IgD-negative memory B cell (primary cell): ENCODE data around the gene NUDT14. TPM values are rescaled to one million over a fixed set of nuclear protein-coding genes. Genes with fewer than 3 reads are reported as not detected.

ENCODE experiments used
- H3K27ac Mint-ChIP-seq, 3 donors: one replicate each; pipeline ENCODE4 v1.8.0; 2020 to 2022; ENCODE audit warnings: mild to moderate bottlenecking in 3 of 3, mixed read lengths in 3 of 3, moderate library complexity in 1 of 3
- H3K27me3 Mint-ChIP-seq: one replicate; pipeline ENCODE4 v1.8.0; 2021; ENCODE audit warnings: mixed read lengths
- H3K36me3 Mint-ChIP-seq: one replicate; pipeline ENCODE4 v1.8.0; 2020; ENCODE audit warnings: mild to moderate bottlenecking, mixed read lengths
- H3K4me1 Mint-ChIP-seq, 3 donors: one replicate each; pipeline ENCODE4 v1.8.0; 2020 to 2022; ENCODE audit warnings: mixed read lengths in 3 of 3, mild to moderate bottlenecking in 1 of 3
- H3K4me3 Mint-ChIP-seq, 4 donors: one replicate each; pipeline ENCODE4 v1.8.0; 2020 to 2022; ENCODE audit warnings: mild to moderate bottlenecking in 4 of 4, mixed read lengths in 4 of 4, moderate library complexity in 3 of 4
- H3K9me3 Mint-ChIP-seq, 3 donors: one replicate each; pipeline ENCODE4 v1.8.0; 2020 to 2021; ENCODE audit warnings: mixed read lengths in 3 of 3, mild to moderate bottlenecking in 1 of 3
- polyA plus RNA-seq: library from polyadenylated mRNA; unstranded; fragments of 300-500 nt; fragmentation: Illumina TruSeq; gene quantifications from one replicate; pipeline ENCODE4 v1.2.3, GENCODE V29; 2021

The NUDT14 gene
- polyA plus RNA-seq, 1 donor from 2014 or later: 12.7 TPM

- Mint-ChIP-seq H3K36me3 (no peaks in the 10 kb centered on the region), H3K9me3 (peaks cover 0 to 1% (median 0%) of the 10 kb centered on the region in 3 donors), H3K27me3 (no peaks in the 10 kb centered on the region), H3K4me3 (no peak overlapping the region), H3K27ac (no peak overlapping the region), H3K4me1 (peaks cover 0 to 2% (median 0%) of the 10 kb centered on the region in 3 donors)
These were observed 41.8 kb downstream of the NUDT14 start for GRCh38 chr14:105139212-105139825.

GRCh38 chr14:105138551-105139111, 42.5 kb downstream of the NUDT14 start:
- Mint-ChIP-seq H3K4me1 (peaks cover 0 to 2% (median 0%) of the 10 kb centered on the region in 3 donors), H3K27me3 (no peaks in the 10 kb centered on the region), H3K9me3 (peaks cover 0 to 1% (median 0%) of the 10 kb centered on the region in 3 donors), H3K27ac (no peak overlapping the region), H3K4me3 (no peak overlapping the region), H3K36me3 (no peaks in the 10 kb centered on the region)

- Mint-ChIP-seq H3K9me3 (peaks cover 3 to 4% (median 4%) of the 10 kb centered on the region in 3 donors), H3K4me1 (peaks cover 0 to 2% (median 0%) of the 10 kb centered on the region in 3 donors), H3K36me3 (no peaks in the 10 kb centered on the region), H3K27ac (no peak overlapping the region), H3K4me3 (no peak overlapping the region), H3K27me3 (peaks cover 3% of the 10 kb centered on the region)
These were observed 43.0 kb downstream of the NUDT14 start for GRCh38 chr14:105138021-105138541.

GRCh38 chr14:105137481-105138020, 43.6 kb downstream of the NUDT14 start:
- H3K27ac Mint-ChIP-seq: no peak overlapping the region
- H3K36me3 Mint-ChIP-seq: no peaks in the 10 kb centered on the region
- H3K9me3 Mint-ChIP-seq: peaks cover 7 to 9% (median 8%) of the 10 kb centered on the region in 3 donors
- H3K4me1 Mint-ChIP-seq: peaks cover 0 to 2% (median 0%) of the 10 kb centered on the region in 3 donors
- no peak overlapping the region for H3K4me3 Mint-ChIP-seq
- H3K27me3 Mint-ChIP-seq: peaks cover 6% of the 10 kb centered on the region

- Mint-ChIP-seq H3K9me3 (peaks cover 7 to 9% (median 7%) of the 10 kb centered on the region in 3 donors), H3K4me3 (peak overlapping the region in 1 of 4 donors; percentile 3), H3K36me3 (no peaks in the 10 kb centered on the region), H3K4me1 (peaks cover 0 to 2% (median 0%) of the 10 kb centered on the region in 3 donors), H3K27me3 (peaks cover 6% of the 10 kb centered on the region), H3K27ac (no peak overlapping the region)
These were observed 44.5 kb downstream of the NUDT14 start for GRCh38 chr14:105136401-105137322.

GRCh38 chr14:105135700-105136395, 45.3 kb downstream of the NUDT14 start:
- Mint-ChIP-seq H3K4me3 (peak overlapping the region in 1 of 4 donors; percentile 17), H3K9me3 (peaks cover 7 to 9% (median 7%) of the 10 kb centered on the region in 3 donors), H3K27me3 (peaks cover 6% of the 10 kb centered on the region), H3K4me1 (peaks cover 0 to 2% (median 0%) of the 10 kb centered on the region in 3 donors), H3K27ac (no peak overlapping the region), H3K36me3 (no peaks in the 10 kb centered on the region)

GRCh38 chr14:105132921-105133654, 48.0 kb downstream of the NUDT14 start:
- Mint-ChIP-seq H3K27me3 (peaks cover 12% of the 10 kb centered on the region), H3K36me3 (no peaks in the 10 kb centered on the region), H3K4me3 (no peak overlapping the region), H3K9me3 (peaks cover 7 to 15% (median 14%) of the 10 kb centered on the region in 3 donors), H3K27ac (no peak overlapping the region), H3K4me1 (peaks cover 0 to 2% (median 0%) of the 10 kb centered on the region in 3 donors)

GRCh38 chr14:105131241-105131640, 49.9 kb downstream of the NUDT14 start:
- H3K27me3 Mint-ChIP-seq: peaks cover 22% of the 10 kb centered on the region
- H3K4me1 Mint-ChIP-seq: no peaks in the 10 kb centered on the region
- no peak overlapping the region for H3K4me3 Mint-ChIP-seq
- no peak overlapping the region for H3K27ac Mint-ChIP-seq
- H3K36me3 Mint-ChIP-seq: no peaks in the 10 kb centered on the region
- H3K9me3 Mint-ChIP-seq: peaks cover 7 to 15% (median 14%) of the 10 kb centered on the region in 3 donors

GRCh38 chr14:105128059-105128458, 53.1 kb downstream of the NUDT14 start:
- no peak overlapping the region for H3K4me3 Mint-ChIP-seq
- H3K27ac Mint-ChIP-seq: peak overlapping the region in 1 of 3 donors; percentile 50
- H3K9me3 Mint-ChIP-seq: peaks cover 4 to 12% (median 9%) of the 10 kb centered on the region in 3 donors
- H3K4me1 Mint-ChIP-seq: peaks cover 0 to 4% (median 0%) of the 10 kb centered on the region in 3 donors
- peaks cover 28% of the 10 kb centered on the region for H3K27me3 Mint-ChIP-seq
- H3K36me3 Mint-ChIP-seq: no peaks in the 10 kb centered on the region

GRCh38 chr14:105126981-105127329, 54.2 kb downstream of the NUDT14 start:
- H3K9me3 Mint-ChIP-seq: peaks cover 5 to 12% (median 11%) of the 10 kb centered on the region in 3 donors
- peak overlapping the region in 1 of 4 donors; percentile 17 for H3K4me3 Mint-ChIP-seq
- no peak overlapping the region for H3K27ac Mint-ChIP-seq
- peaks cover 0 to 4% (median 0%) of the 10 kb centered on the region in 3 donors for H3K4me1 Mint-ChIP-seq
- H3K27me3 Mint-ChIP-seq: peaks cover 31% of the 10 kb centered on the region
- H3K36me3 Mint-ChIP-seq: no peaks in the 10 kb centered on the region

- Mint-ChIP-seq H3K27me3 (peaks cover 31% of the 10 kb centered on the region), H3K9me3 (peaks cover 7 to 17% (median 16%) of the 10 kb centered on the region in 3 donors), H3K4me1 (peaks cover 0 to 4% (median 0%) of the 10 kb centered on the region in 3 donors), H3K36me3 (no peaks in the 10 kb centered on the region), H3K27ac (no peak overlapping the region), H3K4me3 (peak overlapping the region in 2 of 4 donors; percentile 17 to 58)
These were observed 54.8 kb downstream of the NUDT14 start for GRCh38 chr14:105126126-105126980.

GRCh38 chr14:105124823-105125222, 56.3 kb downstream of the NUDT14 start:
- Mint-ChIP-seq H3K4me3 (no peak overlapping the region), H3K27ac (peak overlapping the region in 1 of 3 donors; percentile 90), H3K4me1 (peaks cover 0 to 4% (median 0%) of the 10 kb centered on the region in 3 donors), H3K9me3 (peaks cover 13 to 25% (median 24%) of the 10 kb centered on the region in 3 donors), H3K36me3 (no peaks in the 10 kb centered on the region), H3K27me3 (peaks cover 33% of the 10 kb centered on the region)
